ENCODE measurements around the gene ZNF322. TPM values are rescaled to one million over a fixed set of nuclear protein-coding genes. Genes with fewer than 3 reads are reported as not detected.
"Not testable (repeated sequence)": the region's sequence is repeated elsewhere in the genome, so short reads cannot be mapped to it uniquely, and the experiment has no call there.

The ZNF322 gene
- total RNA-seq, result 10 to 100 TPM; 19.5 to 23.6 TPM
- long read RNA-seq, donor 1, full-length matches to known transcripts, result 5 of 5 reads
- long read RNA-seq, donor 1, partial matches to known transcripts, result 0 of 5 reads
- long read RNA-seq, donor 1, other reads (novel, unspliced or antisense), result 0 of 5 reads
- long read RNA-seq, donor 2, full-length matches to known transcripts, result 7 of 12 reads
- long read RNA-seq, donor 2, partial matches to known transcripts, result 3 of 12 reads
- long read RNA-seq, donor 2, other reads (novel, unspliced or antisense), result 2 of 12 reads

DNA sequence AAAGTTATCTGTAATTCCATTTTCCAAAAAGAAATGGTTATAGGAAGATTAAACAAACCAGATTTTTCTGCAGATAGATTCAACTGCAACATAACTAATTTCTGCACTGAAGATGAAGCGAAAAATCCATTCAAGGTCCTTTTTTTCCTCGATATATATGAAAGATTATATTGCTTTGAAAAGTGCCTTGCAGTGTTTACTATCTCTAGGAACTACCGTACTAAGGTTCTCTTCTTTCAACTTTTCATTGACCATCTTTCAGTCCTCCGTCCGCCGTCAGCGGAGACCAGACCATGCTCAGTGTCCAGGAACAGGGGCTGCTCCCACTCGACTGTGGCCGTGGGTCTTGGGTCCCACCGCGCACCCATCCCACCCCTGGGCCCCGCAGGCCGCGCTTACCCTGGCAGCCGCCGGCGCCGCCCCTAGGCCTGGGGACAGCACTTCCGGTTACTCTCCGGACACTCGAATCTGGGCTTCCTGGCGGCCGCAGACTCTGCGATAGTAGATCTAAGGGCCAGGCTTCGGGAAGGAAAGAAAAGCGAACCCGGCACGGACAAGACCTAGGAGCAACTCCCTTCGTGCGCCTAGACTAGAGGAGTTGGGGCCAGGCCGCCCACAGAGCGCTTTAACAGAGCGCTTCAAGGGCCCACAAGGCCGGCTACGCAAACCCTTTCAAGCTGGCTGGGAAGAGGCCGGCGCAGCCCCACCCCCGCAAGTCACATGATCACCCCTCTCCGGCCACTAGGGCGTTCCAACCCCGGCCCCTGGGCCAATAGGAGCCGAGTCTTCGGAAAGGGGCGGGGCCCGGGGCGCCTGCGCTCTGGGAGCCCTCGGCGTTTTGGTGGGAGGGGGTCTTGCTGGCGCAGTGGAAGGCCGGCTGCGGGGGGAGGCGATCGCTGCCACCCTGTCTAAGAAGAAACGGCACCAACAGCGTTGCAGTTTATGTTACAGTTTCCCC lies at the start of gene ZNF322:
Gene ZNF322, minus strand, starts transcription at position 705 of the 958 bp plus-strand sequence. CDS start 21,193 bp downstream, outside the sequence.
- intact Hi-C loops (cut with DNase I), result no loop called here
- DNase-seq (ENCODE audit: low spot score), result peak; percentile 98

DNA sequence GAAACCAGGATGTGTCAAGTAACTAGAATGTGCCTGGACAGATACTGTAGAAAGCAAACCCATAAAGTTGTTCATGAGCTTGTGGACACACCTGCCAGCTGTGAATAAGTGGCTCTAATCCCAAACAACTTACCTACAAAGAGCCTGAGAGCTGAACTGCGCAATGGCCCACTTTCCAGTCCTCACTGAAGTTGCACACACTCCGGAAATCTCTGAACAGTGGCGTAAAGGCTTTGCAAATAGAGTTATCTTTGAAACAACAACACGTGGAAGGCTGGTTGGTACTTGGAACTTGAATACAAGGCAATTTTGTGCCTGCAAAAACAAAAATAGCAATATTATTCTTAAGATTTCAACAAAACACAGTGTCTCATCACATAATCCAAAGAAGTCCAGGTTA lies 46.2 kb upstream of the ZNF322 start:
- DNase-seq (ENCODE audit: low spot score); intact Hi-C loops (cut with DNase I): not testable (repeated sequence)

GRCh38 chr6:26705352-26705751 lies 45.8 kb upstream of the ZNF322 start:
- intact Hi-C loops (cut with DNase I), result not testable (repeated sequence)

DNA sequence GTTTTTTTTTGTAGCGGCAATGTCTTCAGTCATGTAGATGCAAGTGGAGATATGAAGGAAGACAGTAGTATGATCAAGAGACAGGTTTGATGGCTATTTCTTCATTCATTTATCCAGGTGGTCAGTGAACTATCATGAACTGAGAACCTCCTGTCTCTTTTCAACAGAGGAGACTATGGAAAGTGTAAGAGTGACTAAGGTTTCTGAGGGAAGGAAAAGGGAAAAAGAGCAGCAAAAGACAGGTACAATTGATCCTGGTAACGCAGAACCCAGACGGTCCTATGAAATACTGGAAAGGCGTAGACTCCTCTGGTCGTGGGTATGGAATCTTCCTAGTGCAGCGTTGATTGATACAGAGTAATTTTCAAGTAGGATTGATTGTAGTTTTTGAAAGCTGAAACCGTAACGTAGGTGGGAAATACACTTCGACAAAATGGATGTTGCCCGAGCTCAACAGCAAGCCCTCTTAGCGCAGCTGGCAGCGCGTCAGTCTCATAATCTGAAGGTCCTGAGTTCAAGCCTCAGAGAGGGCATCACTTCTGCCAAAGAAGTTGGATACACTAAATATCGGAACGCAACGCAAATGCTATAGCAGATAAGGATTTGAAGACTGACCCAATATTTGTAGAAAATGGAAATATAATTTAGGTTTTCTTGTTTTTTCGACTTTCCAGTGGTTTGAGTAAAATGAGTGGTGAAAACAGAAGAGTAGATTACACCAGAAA lies 41.6 kb upstream of the ZNF322 start:
- intact Hi-C loops (cut with DNase I); DNase-seq (ENCODE audit: low spot score): not testable (repeated sequence)

More at GRCh38 chr6:26705352-26705751, 45.8 kb upstream of the ZNF322 start:
- DNase-seq (ENCODE audit: low spot score), result not testable (repeated sequence)

GRCh38 chr6:26697496-26697895 lies 38.0 kb upstream of the ZNF322 start:
- intact Hi-C loops (cut with DNase I); DNase-seq (ENCODE audit: low spot score): not testable (repeated sequence)

DNA sequence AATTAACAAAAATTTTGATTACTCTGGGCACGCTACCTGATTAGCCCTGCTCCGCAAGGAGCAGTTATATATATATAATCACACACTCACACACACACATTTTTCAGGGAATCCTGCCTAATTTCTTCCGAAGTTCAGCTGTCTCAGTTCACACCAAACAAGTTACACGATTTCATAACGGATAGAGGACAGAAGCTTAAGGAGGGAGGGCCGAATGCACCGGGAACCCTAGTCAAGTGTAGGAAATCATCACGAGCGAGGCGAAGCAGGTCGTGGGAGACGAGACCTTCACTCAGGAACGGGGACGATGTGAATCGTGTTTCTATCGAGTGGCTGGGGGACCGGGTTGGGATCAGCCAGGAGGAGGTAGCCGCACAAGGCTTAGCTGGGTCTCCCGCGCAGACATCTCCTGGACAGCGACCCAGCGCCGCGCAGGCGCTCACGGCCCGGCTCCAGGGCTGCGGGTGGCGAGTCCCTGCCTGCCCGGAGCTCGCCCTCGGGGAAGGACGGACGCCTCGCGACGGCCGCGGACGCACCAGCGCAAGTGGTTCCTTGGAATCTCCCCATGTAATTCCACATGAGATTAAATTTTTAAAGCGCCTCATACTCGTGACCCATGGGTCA lies 29.9 kb upstream of the ZNF322 start:
- intact Hi-C loops (cut with DNase I); DNase-seq (ENCODE audit: low spot score): not testable (repeated sequence)

GRCh38 chr6:26682435-26683042 lies 23.0 kb upstream of the ZNF322 start:
- DNase-seq (ENCODE audit: low spot score); intact Hi-C loops (cut with DNase I): not testable (repeated sequence)

DNA sequence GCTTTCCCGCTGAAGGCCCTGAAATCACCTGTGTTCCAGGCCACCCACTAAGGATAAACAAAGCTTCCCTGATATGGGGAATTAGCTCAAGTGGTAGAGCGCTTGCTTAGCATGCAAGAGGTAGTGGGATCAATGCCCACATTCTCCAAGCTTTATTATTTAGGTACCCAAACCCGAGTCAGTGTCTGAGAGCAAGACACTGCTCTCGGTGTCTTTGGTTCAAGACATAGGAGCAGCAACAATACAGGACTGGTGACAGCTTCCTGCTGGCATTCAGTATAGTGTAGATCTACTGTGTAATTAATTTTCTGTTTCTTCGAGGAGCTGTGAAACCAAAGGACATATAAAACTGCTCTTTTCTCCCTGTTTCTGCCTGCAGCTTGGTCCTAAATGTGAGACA lies 13.7 kb upstream of the ZNF322 start:
- DNase-seq (ENCODE audit: low spot score); intact Hi-C loops (cut with DNase I): not testable (repeated sequence)

- DNase-seq (ENCODE audit: low spot score); intact Hi-C loops (cut with DNase I): not testable (repeated sequence)
These were observed 11.0 kb upstream of the ZNF322 start for GRCh38 chr6:26670558-26670957.

- DNase-seq (ENCODE audit: low spot score); intact Hi-C loops (cut with DNase I): not testable (repeated sequence)
These were observed 10.5 kb upstream of the ZNF322 start for GRCh38 chr6:26670003-26670402.

DNA sequence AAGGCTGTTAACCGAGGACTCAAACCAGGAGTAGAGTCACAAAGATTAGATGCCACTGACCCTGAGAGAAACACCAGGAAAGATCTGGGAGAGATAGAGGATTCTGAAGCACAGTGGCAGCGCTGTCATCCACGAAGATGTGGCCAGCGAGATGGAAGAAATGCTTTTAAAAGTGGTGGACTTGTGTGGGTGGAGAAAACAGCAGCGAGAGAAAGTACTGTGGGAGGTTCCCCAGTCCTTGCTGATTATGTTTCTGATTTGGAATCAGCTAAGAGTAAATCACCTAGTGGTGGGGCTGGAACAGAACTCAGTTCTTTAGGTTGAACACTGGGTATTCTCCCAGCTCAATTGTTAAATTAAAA lies 435 bp upstream of the ZNF322 start:
- intact Hi-C loops (cut with DNase I), result no loop called here
- DNase-seq (ENCODE audit: low spot score), result no peak

DNA sequence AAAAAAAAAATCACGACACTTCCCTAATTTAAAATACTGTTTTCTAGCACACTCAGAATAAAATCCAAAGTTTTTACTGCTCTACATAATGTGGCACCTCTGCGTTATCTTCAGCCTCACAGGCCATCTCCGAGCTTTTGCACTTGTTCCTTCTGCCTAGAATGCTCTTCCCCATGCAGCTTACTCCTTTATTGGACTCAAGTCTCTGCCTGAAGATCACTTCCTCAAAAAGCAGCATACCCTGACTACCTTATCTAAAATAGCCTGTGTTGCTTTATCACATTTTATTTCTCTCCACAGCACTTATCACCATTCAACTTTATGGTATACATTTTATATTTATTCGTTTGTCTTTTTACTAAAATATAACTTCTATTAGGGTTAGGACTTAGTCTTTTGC lies 2.3 kb downstream of the ZNF322 start:
- DNase-seq (ENCODE audit: low spot score), result no peak
- intact Hi-C loops (cut with DNase I), result no loop called here

- intact Hi-C loops (cut with DNase I), result no loop called here
- DNase-seq (ENCODE audit: low spot score), result no peak
These were observed 6.5 kb downstream of the ZNF322 start for GRCh38 chr6:26653007-26653406.

DNA sequence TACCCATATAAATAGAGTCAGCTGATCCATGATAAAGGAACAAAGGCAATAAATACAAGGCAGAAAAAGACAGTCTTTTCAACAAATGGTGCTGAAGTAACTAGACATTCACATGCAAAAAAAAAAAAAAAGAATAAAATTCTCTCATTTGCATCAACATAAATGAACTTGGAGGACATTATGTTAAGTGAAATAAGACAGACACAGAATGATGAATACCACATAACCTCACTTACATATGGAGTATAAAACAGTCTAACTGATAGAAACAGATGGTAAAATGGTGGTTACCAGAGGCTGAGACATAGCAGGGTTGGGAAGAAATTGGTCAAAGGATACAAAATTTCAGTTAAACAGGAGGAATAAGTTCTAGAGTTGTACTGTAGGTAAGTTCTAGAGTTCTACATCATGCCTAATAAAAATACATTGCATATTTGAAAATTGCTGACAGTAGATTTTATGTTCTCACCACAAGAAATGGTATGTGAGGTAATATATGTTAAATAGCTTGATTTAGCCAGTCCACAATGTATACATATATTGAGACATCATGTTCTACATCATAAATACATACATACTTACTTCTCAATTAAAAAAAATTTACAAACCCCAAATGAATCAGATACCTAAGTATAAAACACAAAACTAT lies 8.3 kb downstream of the ZNF322 start:
- no peak for DNase-seq (ENCODE audit: low spot score)
- intact Hi-C loops (cut with DNase I), result no loop called here

DNA sequence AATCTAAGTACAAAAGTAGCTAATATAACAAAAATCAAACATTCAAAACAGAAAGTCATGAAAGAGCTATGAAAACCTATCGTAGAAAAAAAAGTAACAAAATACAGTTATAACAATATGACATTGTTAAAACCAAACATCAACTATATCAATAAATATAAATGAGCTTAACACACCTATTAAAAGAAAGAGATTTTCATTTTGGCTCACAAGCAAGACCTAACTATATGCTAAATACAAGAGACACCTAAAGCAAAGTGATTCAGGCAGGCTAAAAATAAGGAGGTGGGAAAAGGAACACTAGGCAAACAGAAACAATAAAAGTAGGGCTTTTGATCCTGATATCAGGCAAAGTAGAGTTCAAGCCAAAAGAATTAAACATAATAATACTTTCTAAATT lies 13.5 kb downstream of the ZNF322 start:
- intact Hi-C loops (cut with DNase I), result no loop called here
- DNase-seq (ENCODE audit: low spot score), result no peak

DNA sequence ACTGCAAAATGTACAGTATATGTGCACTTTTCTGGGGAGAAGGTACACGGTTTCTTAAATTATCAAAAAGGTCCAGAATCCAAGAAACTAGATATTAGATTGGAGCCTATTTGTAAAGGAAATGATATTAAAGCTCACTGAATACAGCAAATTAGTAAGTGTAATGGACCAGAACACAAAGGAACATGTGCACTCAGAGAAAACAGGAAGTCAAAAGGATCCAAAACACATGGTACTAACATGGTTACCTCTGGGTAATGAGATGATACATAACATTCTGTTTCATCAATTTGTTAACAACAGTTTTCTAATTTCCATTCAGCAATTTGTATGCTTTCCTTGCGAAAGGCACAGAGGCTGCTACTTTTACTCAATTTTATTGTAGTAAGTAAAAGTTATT lies 18.7 kb downstream of the ZNF322 start:
- DNase-seq (ENCODE audit: low spot score), result no peak
- intact Hi-C loops (cut with DNase I), result no loop called here

DNA sequence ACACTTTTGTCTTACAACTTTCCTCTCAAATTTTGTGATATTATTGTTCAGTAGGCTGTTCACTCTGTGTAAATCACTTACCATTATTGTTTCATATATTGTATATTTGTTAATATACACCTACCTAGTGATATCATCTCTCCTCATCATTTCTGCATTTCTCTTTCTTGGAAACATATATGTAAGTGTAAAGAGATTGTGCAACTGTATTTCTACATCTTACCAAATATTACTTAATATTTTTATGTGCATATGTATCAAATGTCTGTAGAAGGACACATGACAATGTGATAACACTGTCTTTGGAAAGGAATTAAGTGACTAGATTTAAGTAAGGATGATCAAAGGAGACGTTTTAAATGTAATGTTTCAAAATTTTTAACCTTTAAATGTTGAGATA lies 30.2 kb downstream of the ZNF322 start:
- intact Hi-C loops (cut with DNase I), result no loop called here

DNA sequence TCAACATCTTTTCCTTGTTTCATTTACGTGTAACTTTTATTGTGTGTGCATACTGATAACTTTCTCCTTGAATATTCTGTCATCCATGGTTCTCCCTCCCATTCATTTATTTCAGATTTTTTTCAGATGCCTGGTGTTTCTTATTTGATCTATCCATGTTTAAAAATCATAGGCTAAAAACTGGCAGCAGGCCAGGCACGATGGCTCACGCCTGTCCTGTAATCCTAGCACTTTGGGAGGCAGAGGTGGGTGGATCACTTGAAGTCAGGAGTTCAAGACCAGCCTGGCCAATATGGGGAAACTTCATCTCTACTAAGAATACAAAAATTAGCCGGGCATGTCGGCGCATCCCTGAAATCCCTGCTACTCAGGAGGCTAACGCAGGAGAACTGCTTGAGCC lies 31.7 kb downstream of the ZNF322 start:
- DNase-seq (ENCODE audit: low spot score), result no peak
- intact Hi-C loops (cut with DNase I), result no loop called here

More for the DNA sequence above, 30.2 kb downstream of the ZNF322 start:
- no peak for DNase-seq (ENCODE audit: low spot score)
